RCC 7860 (cell line): ENCODE results near the gene TAOK1.

ENCODE experiments used
- DNase-seq: peaks from one replicate; pipeline ENCODE4 v3.0.0-alpha.2; 2015; ENCODE audit warnings: low spot score
- FAIRE-seq: peaks from 2 replicates; lab custom pipeline; 2012; peaks lifted over from hg19 to GRCh38; lab: Jason Lieb, UNC

Gene TAOK1

DNA sequence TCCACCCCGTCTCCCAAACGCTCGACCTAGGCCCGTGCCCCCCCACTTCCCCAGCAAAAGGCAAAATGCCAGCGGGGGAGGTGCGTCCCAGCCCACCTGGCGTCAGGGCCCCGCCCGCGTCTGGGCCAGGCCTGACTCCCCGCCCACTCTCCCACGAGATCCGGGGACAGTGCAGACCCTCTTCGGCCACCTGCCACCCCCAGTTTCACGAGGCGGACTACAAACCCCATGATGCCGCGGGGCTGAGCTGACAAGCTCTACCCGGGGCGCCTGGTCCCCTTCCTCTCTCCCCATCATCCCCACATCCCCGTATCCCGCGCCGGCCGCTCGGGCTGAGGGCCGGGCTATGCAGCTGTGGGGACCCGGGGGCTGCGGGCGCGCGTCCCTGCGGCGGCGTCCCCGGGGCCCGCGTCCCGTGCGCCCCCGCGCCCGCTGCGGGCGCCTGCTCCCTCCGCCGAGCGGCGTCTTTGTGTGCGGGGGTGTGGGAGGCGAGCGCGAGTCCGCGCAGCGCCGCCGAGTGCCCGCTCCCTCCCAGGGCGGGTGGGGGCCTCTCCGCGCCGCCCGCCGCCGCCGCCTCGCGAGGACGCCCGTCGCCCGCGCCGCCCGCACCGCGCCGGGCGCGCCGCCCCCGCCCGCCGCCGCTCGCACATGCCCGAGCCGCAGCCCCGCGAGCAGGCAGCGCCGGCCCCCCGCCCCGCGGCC, 202.8 kb downstream of the TAOK1 start, which contains the start of gene ANKRD13B:
TSS of gene ANKRD13B (plus strand) at position 283 of the 702 bp plus-strand sequence. CDS start 490 bp downstream, outside the sequence.
- DNase-seq (no peak), FAIRE-seq (no peak)

DNA sequence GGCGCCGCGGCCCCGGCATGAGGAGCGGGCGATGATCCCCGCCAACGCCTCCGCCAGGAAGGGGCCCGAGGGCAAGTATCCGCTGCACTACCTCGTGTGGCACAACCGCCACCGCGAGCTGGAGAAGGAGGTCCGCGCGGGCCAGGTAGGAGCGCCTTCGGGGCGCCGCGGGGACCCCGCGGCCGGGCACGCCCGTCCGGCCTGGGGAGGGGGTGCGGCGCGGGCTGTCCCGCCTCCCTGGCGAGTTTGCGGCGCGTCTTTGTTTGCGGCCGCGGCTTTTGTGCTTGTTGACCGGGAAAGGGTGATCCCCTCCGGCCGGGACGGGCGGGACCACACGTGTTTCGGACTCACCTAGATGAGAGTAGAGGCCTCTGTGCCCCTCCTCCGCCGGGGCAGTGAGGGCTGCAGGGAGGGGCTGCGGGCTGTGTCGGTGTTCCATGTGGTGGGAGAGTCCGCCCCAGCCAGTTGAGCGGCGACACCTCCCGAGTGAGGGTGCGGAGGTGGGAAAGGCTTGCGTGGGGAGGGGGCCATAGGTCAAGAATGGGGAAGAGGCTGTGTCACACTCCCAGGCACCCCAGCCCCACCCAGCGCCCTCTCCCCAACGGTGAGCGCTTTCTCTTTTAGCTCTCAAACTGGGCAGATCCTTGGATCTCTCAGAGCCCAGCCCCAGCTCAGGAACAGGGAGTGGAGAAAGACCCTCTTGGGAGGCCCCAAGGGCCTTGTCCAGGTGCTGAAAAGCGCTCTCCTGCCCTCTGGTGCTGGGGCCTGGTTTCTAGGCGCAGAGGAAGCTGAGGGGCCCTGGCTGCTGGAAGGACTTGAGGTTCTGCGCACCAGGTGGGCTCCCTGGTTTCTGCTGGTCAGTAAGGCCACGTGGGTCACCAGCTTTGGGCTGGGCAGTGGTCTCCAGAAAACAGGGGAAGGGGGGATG, 203.7 kb downstream of the TAOK1 start:
- no peak for FAIRE-seq

DNA sequence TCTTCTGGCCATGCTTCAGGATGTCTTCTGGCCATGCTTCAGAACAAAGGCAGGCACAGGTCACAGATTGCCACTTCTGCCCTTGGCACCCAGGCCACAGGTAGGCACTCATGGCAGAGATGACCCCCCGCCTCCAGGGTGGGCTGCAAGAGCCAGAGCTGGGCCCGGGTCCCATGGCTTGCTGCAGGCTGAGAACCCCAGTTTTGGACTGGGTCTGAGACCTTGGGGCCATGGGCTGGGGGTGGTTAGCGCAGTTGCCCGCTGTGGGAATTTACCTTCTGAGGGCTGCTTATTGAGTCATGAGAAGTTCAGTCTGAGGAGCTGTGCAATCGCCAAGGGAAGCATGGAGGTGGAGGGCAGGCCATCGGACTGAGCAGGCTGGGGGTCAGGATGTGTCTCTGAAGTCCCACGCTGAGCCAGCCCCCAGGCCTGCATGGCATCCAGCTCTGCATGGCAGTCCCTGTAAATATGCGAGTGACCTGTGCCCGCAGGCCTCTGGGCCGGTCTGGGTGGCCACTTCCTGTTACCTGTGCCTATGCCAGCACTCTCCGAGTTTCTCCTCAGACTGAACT, 204.4 kb downstream of the TAOK1 start:
- FAIRE-seq (no peak), DNase-seq (no peak)

More for the DNA sequence above, 203.7 kb downstream of the TAOK1 start:
- no peak for DNase-seq

DNA sequence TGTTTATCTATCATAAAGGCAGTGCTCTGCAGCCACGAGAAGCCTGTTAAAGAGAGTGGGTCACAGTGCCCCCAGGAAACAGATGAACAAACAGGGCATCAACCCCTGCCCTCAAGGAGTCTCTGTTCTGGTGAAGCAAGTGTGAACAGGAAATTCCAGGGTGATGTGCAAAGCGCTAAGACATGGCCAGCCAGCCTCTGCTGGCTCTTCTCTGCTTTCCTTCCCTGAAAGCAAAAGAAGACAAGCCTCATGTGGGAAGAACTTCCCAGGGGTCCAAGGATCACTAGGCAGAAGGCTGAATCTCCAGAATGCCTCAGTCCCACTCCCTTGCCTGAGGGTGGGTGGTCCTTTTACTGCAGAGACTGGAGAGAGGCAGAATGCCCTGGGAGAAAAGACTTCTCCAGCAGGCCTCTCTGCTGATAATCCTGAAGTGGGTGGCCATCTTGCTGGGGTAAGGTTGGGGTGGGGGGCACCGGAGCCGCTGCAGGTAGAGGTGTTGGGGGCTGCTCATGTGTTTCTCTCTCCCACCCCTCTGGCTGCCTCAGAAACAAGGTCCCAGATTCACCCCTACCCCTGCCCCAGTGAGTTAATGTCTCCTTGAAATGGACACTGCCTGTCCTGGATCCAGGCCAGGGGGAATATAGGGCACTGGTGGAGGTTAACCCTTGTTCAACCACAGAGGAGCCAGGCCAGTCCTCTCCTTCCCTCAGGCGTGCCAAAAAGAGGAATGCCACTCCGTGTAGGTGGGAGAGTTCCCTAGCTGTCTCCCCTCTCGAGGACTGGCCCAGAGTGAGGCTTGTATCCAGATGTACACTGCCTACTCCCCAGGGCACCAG, 205.2 kb downstream of the TAOK1 start:
- DNase-seq, result no peak
- FAIRE-seq, result no peak

DNA sequence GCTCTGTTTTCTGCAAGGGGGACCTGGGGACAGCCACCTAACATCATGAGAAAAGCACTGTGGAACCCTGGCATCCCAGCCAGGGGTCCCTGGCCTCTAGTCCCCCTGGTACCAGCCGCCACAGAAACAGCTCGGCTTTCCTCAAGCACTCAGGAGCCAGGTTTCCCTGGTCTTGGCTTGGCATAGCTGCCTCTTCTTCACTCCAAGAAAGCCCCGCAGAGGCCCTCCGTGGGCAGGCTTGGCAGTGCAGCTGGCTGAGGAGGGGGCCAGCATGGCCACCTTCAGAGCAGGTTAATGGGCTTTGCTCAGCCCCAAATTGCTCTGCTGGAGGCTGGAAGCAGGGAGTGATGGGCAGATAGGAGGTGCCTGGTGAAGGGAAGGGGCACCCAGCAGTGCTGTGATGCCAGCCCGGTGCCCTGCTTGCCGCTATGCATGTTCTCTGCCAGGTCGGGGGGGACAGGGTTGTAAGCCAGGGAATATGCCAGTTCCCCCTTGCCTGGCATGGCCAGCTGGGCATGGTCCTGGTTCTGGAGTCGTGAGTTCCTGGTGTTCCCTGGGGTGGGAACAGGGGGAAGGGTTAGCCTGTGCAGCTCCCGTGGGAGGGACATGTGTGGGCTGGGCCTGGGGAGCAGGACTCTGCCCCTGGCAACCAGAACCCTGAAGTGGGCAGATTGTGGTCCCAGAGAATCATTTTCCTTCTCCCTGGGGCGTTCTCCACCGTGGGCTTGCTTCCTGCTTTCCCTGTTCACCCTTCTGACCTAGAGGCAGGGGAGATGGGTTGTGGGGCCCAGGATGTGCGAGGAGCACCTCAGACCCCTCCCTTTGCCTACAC, 206.0 kb downstream of the TAOK1 start:
- FAIRE-seq (no peak), DNase-seq (no peak)

DNA sequence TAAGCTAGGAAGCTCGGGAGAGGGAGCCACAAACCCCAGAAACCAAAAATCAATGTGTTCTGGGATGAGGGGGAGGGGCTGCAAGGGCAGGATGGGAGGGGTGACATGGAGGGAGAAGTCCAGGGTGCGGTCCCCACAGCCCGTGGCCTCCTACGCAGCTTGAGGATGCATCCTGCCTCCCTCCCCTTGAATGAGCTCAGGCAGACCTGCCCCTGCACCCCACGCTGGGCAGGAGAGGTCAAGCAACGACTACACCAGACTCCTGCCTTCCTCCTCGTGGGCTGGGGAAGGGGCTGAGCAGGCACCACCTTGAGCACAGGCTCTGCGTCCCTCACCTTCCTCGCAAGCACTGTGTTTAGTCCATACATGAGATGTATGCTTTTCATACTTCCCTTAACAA, 206.6 kb downstream of the TAOK1 start:
- DNase-seq, result no peak
- FAIRE-seq, result no peak

DNA sequence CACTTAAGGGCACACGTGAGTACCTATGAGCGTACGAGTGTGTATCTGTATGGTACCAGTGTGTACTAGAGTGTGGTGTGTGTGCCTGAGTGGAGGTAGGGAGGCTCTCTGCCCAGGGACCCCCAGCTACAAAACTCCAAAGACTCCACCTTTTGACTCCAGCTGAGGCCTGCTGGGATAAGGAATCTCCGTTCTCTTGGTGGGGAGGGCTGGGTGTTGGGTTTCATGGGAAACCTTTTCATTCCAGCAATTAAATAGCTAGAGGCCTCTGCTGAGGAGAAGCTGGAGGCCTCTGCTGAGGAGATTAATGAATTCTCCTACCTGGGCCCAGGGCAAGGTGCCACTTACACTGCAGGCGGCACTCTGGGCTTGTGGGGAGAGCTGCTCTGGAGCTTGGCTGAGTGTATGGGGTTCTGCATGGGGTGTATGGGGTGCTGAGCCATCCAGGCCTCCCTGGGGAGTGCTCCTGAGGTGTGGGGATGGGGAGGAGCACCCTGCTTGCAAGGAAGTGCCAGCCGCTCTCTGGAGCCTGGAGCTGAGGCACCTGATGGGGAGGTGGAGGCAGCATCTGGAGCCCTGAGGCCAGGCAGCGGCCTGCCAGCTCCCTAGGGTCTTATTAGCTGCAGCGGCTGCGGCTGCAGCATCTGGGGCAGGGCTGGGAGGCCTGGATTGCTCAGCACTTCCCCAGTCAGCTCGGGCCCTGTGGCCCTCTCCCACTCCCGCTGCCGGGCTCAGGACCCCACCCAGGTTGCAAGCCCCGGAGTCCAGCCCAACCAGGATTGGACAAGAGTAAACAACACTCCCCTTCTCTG, 207.4 kb downstream of the TAOK1 start:
- no peak for FAIRE-seq

More for the DNA sequence above, 207.4 kb downstream of the TAOK1 start:
- DNase-seq, result no peak
